NCI-H2196 (cell line): ENCODE measurements around the gene NPB.

ENCODE experiments used
- DNase-seq: peaks from one replicate; lab custom pipeline; 2025; ENCODE audit not compliant: unreplicated experiment; lab: John Stamatoyannopoulos, UW

The NPB gene

GRCh38 chr17:81898885-81899284 is 3.2 kb upstream of the NPB start:
- DNase-seq: no peak

- no peak for DNase-seq
Measured at GRCh38 chr17:81899514-81900166, 2.4 kb upstream of the NPB start.

GRCh38 chr17:81900181-81900820 is 1.7 kb upstream of the NPB start:
- no peak for DNase-seq

- no peak for DNase-seq
Measured at GRCh38 chr17:81901167-81902022, 643 bp upstream of the NPB start.

GRCh38 chr17:81902653-81903414 is 796 bp downstream of the NPB start:
- DNase-seq: no peak

- DNase-seq: no peak
Measured at GRCh38 chr17:81903415-81903831, 1.4 kb downstream of the NPB start.

GRCh38 chr17:81903896-81904599 is 2.0 kb downstream of the NPB start:
- no peak for DNase-seq

GRCh38 chr17:81904600-81905423 is 2.8 kb downstream of the NPB start:
- no peak for DNase-seq

GRCh38 chr17:81905424-81905875 is 3.4 kb downstream of the NPB start:
- DNase-seq: no peak

GRCh38 chr17:81905993-81906392 is 4.0 kb downstream of the NPB start:
- no peak for DNase-seq

- DNase-seq: peak; percentile 26
Measured at GRCh38 chr17:81906476-81907218, 4.6 kb downstream of the NPB start.

GRCh38 chr17:81907219-81908145 is 5.4 kb downstream of the NPB start:
- DNase-seq: no peak

GRCh38 chr17:81908793-81909192 is 6.8 kb downstream of the NPB start:
- no peak for DNase-seq

GRCh38 chr17:81909231-81909630 is 7.2 kb downstream of the NPB start:
- no peak for DNase-seq

GRCh38 chr17:81909966-81910839 is 8.2 kb downstream of the NPB start:
- DNase-seq: no peak

- DNase-seq: no peak
Measured at GRCh38 chr17:81910840-81911276, 8.8 kb downstream of the NPB start.
